Measurements from ENCODE around the gene STK39. TPM values are rescaled to one million over a fixed set of nuclear protein-coding genes. Genes with fewer than 3 reads are reported as not detected.

The STK39 gene
- total RNA-seq, 2 experiments from 2014 or later: 26.5 to 27.7 TPM

DNA sequence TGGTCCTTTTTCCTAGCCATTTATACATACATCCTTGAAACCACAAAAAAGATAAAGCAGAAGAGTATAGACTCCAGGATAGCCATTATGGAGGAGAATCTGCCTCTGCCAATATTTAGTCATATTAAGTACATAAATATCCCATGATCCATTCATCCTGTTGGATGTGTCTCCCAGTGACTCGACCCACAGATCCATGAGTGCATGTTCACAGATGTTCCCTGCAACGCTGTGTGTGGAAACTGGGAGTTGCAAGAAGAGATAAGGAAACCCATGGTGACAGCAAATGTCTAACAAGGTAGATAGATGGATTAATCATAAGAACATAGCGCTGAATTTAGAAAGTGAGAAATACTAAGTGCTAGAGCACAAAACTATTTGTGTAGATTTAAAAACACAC, 34.5 kb downstream of the STK39 start:
- CTCF ChIA-PET: no interaction called here

DNA sequence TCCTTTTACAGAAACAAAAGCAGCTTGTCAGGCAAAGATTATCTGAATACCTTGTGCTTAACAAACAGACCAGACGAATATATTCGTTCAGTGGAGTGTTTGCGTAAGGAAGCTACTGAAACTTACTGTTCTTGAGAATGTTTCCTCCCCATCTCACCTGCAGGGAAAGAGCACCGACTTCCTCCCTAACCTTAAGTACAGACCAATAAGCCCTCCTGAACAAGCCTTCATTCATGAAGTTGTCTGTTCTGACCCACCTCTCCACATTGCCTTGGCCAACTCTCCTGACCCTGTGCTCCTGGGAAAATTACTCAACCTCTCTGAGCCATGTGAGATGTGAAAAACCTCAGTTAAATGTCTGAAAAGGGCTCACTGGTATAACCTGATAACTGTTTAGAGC, 35.2 kb downstream of the STK39 start:
- ChIA-PET CTCF (interaction anchor here (0.8 to 2.5 kb wide), 3 partner anchors 17 to 33 kb away, joined by 3 to 11 read pairs (median 3); no protein-coding TSS in a partner anchor), POLR2A (interaction anchor here (1.1 to 2.1 kb wide), 4 partner anchors 11 to 33 kb away, joined by 4 to 9 read pairs (median 6); no protein-coding TSS in a partner anchor)

More for the DNA sequence above, 34.5 kb downstream of the STK39 start:
- POLR2A ChIA-PET: interaction anchor here (0.6 kb wide), 1 partner anchor 121 kb away, joined by 5 read pairs; no protein-coding TSS in a partner anchor

DNA sequence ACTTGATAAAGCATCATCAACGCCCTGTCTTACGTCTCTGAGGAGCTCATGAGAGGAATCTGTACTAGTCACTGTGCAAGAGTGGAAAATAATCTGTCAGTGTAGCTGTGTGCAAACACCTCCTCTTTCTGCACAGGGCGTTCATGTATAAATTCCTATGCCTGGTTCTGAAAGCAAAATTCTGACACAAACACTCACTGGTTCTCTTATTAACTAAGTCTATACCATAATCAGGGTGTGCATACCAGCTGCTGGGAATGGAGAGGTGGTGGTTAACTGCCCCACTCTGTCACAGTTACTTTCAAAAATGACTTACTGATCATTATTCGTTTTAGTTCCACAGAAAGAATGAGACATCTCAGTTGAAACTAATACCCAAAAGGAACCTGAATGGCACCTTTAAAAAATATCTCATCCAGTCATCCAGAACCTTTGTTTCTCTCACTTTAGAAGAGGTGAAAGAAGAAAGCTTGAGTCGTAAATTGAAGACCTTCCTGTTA, 35.7 kb downstream of the STK39 start:
- ChIA-PET CTCF (interaction anchor here (0.8 to 2.5 kb wide), 3 partner anchors 16 to 33 kb away, joined by 3 to 11 read pairs (median 3); no protein-coding TSS in a partner anchor), POLR2A (interaction anchor here (1.1 to 2.1 kb wide), 4 partner anchors 11 to 34 kb away, joined by 4 to 9 read pairs (median 6); no protein-coding TSS in a partner anchor)

DNA sequence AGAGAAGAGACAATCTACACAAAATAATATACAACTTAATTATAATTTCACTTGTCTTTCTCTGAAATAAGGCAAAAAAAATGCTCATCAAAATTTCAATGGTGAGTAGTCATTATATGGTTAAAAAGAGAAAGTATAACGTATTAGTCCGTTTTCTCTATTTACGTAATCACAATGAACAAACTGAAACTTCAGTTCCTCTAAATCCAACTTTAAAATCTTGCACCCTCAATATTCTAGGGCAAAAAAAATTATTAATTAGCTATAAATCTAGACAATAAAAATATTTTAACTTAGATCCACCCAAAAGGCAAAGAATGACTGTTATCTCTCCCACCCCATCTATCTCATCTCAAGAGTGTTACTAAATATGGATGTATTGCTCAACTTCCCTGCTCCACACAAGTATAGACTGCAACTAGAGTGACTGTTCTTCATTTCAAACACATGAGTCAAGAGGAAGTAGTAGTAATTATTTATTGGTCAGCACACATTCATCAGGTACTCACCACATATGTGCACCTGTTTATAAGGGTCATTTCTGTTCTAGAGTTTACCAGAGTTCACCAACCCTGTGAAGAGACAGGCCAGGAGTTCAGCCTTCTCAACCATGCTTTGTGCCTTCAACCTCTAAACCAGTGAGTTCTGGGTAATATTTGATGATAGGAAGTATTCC, 36.4 kb downstream of the STK39 start:
- CTCF ChIA-PET: interaction anchor here (2.5 kb wide), 1 partner anchor 16 kb away, joined by 11 read pairs; no protein-coding TSS in a partner anchor
- POLR2A ChIA-PET: interaction anchor here (1.1 to 2.1 kb wide), 4 partner anchors 12 to 34 kb away, joined by 4 to 9 read pairs (median 6); no protein-coding TSS in a partner anchor

DNA sequence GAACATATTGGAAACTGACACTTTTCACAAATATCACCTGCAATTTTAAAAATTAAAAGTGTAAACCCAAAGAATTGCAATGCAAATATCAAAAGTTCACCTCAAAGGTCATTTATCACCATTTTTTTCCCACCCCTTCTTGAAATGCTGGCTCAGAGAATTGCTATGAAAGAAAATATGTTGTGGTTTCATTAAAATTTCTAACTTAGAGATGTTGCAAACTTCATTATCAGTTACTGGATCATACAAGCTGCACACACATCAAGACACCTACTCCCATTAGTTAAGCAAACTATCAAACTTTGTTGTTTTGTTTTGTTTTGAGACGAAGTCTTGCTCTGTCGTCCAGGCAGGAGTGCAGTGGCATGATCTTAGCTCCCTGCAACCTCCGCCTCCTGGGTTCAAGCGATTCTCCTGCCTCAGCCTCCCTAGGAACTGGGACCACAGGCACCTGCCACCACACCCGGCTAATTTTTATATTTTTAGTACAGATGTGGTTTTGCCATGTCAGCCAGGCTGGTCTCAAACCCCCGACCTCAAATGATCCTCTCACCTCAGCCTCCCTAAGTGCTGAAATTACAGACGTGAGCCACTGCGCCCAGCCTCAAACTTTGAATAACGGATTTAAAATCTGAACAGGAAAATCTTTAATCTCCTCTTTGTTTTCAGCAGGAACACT, 37.0 kb downstream of the STK39 start:
- ChIA-PET POLR2A (interaction anchor here (2.1 kb wide), 1 partner anchor 35 kb away, joined by 9 read pairs; no protein-coding TSS in a partner anchor), CTCF (interaction anchor here (2.5 kb wide), 1 partner anchor 15 kb away, joined by 11 read pairs; no protein-coding TSS in a partner anchor)

DNA sequence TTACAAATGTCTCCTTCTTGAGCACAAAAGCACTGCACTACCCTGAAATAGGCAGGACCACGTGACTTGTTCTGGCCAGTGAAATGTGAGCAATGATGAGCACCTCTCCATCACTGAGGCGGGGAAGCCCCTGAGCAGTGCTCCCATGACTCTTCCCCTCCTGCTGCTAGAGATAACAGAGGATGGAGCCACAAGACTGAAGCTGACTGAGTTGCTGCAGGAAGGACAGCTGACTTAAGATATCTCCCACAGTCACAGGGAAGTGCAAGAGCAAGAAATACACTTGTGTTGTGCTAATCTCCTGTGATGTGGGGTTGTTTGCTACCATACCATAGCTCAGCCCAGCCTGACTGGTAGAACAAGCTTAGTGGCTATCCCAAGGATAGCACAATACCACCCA, 38.7 kb downstream of the STK39 start:
- POLR2A ChIA-PET: no interaction called here
- CTCF ChIA-PET: interaction anchor here (1.0 to 1.7 kb wide), 2 partner anchors 14 to 41 kb away, joined by 3 to 7 read pairs; no protein-coding TSS in a partner anchor

DNA sequence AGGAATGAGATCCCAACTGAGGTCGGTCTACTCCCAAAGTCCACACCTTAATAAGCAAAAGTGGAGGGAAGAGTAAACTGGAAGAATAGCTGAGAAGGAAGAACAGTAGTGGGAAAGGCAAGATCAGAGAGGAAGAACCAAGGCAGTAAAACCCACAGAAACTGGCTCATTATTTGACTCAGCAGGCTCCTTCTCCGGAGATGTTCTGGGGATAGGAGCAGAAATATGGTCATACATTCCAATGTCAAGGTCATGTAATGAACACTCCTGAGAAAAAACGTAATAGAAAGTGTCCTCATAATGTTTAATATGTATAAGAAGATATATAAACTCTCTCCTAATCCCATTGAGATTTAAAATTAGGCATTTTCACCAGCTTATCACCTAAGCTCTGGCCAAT, 39.5 kb downstream of the STK39 start:
- ChIA-PET POLR2A (no interaction called here), CTCF (no interaction called here)

DNA sequence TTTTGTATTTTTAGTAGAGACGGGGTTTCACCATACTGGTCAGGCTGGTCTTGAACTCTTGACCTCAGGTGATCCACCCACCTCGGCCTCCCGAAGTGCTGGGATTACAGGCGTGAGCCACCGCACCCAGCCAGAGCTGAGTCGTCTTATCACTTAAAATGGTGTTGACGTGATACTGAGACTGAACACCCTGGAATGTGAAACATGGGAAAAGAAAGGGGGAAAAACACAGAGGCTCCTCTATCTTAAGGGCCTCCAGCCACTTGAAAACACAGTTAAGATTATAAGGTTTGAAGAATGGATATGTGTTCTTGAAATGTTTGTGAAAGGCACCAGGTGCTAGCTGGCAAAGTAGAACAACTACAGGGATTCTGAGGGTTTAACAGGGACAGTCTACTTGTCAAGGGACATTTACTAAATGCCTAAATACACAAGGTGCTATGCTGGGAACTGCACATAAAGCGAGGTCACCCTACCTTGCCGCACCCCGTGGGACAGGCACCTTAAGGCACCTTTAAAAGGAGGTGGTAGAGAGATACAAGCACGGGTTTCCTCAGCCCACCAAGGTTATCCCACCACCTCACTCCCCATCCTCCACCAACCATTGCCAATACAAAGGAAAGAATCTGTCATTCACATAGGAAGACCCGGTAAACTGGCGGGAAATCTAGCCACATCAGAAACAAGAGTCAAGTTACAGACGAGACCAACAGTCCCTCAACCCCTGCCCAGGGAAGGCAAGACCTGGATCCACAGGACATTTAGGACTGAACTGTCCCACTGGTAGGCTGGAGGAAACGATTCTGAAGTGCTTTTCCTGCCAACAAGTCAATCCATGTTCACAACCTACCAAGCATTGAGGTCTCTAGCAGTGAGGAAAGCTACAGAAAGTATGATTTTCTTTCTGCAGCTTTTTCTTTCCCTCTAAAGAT, 43.4 kb downstream of the STK39 start:
- CTCF ChIA-PET: no interaction called here

DNA sequence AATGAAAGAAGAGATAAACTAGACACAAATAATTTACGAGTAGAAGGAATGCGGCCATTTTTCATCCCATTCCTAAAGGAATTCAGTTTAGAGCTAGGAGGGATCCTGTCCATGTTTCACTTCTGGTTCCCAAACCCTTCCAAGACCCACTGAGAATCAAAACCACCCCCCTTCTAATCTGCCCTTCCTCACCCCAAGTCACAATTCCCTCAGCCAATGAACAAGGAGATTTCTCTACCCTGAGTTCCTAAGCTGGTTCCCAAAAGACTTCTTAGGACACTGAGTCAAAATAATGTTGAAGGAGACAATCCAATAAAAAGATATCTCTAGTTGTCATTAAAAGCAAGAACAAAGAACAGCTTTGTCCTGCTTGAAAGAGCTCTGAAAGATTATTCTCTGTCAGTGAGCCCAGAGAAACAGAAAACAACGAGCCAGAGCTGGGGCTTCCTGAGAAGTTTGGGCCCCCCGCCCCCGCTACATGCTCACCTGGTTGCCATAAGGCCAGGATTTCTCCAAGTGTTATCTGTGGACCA, 45.7 kb downstream of the STK39 start:
- ChIA-PET POLR2A (no interaction called here), CTCF (no interaction called here)

More for the DNA sequence above, 43.4 kb downstream of the STK39 start:
- POLR2A ChIA-PET: no interaction called here

DNA sequence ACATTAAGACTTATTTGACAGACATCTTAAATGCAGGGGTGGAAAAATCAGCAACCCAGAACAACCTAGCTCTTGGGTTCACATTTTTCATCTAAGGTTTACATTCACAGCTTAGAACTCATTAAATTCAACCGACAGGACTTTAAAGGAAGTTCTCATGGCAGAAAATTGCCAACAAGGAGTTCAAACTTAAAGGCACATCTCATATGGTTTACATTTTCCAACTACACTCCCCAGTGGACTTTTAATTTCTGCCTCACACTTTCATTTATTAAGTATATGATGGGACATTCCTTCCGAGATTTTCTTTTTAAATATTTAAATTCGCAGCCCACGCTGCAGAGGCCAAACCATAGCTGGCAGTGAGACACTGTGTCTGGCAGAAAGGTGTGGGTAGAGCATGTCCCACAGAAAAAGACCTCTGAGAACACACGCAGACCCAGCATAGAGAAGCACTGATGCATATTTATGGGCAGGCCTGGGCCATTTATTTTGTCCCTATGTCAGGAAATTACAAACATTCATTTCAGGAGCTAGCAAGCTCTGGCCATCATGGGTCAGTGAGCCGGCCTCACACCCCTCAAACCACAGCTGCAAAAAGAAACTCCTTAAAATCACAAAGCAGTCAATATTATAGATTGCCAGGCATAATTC, 46.3 kb downstream of the STK39 start:
- ChIA-PET POLR2A (no interaction called here), CTCF (no interaction called here)

DNA sequence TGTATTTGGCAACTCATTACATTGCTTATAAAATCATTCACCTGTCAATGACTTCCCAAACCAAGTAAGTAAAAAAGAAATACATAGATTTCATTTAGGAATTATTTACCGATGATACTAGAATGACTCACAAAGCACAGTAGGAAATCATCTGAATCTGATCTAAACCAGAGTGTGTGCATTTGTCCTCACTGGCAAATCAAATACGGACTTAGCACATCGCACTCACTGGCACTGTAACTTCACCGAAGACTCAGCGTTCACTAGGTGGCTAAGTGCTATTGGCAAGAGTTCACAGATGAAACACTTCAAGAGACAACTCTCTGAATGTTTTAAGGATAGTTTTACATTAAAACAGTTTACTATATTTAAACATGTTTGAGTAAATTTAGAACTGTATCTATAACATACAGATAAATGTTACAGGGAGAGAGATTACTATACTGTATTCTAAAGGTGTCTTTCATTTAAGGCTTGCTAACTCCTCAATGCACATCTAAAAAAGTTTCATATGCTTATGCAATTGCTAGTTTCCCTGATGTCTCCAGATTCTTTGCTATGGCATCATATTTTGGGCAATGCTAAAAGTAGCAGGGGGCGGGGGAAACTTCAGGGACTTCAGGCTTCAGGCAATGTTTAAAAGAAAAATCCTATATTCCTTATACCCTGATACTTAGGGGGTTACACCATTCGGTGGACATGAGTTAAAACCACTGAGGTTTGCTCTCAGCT, 48.8 kb downstream of the STK39 start:
- POLR2A ChIA-PET: no interaction called here
- CTCF ChIA-PET: no interaction called here

DNA sequence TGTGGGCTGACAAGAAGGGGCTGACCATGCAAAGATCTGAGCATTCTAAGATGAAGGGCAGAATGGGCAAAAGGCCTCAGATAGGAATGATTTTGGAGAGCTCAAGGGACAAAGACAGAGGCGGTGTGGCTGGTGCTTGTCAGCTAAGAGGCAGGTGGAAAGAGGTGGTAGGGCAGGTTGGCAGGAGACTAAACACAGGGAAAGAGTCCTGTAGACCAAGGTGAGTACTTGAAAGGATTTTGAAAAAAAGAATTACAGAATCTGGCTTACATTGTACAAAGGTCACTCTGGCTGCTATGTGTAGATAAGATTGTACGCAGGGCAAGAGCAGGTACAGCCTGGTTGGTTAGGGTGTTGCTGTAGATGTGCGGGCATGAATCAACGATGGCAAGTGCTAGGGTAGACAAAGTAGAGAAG, 50.6 kb downstream of the STK39 start:
- CTCF ChIA-PET: no interaction called here
- POLR2A ChIA-PET: no interaction called here

DNA sequence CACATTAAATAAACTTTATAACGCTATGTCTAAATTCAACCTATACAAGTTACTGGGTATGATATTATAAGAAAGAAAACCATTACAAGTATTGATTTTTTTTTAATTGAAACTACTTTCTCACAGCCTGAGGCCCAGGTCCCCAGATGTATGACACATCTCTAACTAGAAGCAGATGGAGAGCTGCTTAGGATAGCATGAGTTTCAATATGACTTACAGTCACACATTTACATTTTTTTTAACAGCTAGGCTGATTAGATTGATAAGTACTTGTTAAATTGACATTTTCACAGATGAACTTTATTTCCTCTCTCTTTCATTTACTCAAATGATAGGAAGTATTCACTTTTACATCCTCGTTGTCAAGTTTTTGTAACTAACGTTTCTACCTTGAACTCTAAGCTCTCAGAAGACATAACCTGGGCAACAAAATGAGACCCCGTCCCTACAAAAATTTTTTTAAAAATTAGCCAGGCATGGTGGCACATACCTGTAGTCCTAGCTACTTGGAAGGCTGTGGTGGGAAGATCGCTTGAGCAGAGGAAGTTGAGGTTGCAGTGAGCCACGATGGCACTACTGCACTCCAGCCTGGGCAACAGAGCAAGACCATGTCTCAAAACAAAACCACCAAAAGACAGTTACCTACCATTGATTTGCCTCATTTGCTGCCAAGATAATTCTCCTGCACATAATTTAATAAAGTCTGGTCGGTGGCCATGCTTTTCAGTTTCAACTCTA, 52.4 kb downstream of the STK39 start:
- POLR2A ChIA-PET: interaction anchor here (1.1 to 1.4 kb wide), 2 partner anchors 17 to 52 kb away, joined by 5 to 7 read pairs; partner anchors contain the start of gene STK39
- CTCF ChIA-PET: interaction anchor here (0.7 to 1.9 kb wide), 6 partner anchors 14 to 61 kb away, joined by 3 to 11 read pairs (median 4); no protein-coding TSS in a partner anchor

DNA sequence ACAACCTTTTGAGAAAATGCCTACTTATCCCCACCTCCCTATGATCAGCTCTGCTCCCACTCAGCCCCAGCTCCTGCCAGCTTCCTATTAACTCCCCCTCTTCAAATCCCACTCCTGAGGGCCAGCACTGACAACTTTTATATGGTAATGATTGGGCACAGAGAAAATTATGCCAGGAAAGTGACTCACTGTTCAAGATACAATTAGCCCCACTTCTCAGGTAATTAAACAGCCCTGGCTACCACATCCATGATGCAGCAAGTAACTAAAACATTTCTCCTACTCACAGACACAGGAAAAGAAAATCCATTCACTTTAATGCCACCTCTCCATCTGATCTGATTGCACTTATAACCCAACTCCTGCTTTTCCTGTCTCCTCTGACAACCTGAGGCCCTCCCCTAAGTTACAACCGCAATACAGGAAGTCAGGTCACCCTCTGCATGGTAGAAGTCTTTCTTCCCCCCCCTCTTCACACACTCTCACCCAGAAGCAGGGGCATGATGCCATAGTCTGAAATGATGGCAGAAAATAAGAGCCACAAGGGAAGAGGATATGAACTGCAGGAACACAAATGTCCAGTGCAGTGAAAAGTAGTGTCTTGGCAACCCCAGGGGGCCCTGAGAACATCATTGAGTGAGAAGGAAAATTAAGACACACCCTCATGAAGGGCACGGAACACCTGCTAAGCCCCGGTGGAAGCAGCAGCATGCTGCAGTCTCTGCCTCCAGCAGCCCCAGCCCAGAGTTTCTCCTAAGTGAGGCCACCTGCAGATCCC, 54.4 kb downstream of the STK39 start:
- ChIA-PET POLR2A (no interaction called here), CTCF (interaction anchor here (0.6 to 1.4 kb wide), 2 partner anchors 14 to 19 kb away, joined by 3 read pairs; no protein-coding TSS in a partner anchor)

DNA sequence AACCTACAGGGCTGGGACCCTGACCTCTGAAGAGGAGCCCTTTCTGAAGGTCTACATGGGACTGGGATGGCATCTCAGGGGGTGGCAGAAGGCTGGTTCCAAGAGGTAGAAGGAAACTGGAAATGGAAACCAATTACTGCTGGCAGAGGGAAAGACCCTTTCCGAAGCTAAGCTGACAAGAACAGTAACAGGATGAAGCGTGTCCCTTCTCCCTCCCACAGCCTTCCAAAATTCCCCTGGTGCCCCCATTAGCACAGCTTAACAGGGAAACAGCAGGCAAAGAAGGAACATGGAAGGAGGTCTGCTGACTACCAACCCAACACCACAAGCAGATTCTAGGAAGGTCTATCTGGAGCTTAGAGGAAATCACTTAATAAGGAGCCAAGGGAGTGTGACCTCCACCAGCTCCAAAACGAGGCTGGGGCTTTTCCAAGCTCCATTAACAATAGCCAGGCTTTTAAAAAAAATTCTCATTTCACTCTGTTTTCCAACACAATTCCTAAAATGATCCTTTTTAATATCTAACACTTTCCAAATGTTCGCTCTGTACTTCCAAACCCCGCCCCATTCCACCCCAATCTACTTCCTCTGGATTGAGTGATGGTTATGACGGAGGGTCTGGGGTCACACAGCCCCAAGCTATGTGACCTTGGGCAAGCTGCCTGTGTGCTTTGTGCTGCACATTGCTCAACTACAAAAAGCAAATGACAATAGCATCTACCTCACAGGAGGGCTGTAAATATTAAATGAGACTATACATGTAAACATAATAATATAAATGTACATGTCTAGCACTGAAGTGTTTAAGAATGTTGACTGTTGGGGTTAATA, 55.2 kb downstream of the STK39 start:
- ChIA-PET POLR2A (no interaction called here), CTCF (interaction anchor here (0.5 to 1.4 kb wide), 3 partner anchors 14 to 109 kb away, joined by 3 read pairs; no protein-coding TSS in a partner anchor)
